ENCODE measurements around the gene GPC6.

DNA sequence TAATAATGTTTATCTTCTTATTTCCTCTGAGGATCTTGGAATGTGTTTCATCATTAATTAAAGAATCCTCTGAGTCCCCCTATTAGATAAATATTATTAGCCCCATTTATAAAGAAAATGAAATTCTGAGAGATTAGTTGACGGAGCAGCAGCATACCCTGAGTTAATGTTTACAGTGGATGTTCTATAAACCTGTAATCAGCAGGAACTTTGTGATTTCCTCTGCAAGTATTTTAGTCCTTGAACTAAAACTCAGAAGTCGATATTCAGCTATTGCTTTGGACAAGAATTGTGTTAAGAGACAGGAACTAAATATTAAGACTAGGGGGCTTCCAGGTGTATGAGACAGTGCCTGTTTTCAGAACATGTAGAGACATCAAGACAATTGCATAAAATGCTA lies 1009.5 kb downstream of the GPC6 start:
- TF ChIP-seq, protein P1, sequence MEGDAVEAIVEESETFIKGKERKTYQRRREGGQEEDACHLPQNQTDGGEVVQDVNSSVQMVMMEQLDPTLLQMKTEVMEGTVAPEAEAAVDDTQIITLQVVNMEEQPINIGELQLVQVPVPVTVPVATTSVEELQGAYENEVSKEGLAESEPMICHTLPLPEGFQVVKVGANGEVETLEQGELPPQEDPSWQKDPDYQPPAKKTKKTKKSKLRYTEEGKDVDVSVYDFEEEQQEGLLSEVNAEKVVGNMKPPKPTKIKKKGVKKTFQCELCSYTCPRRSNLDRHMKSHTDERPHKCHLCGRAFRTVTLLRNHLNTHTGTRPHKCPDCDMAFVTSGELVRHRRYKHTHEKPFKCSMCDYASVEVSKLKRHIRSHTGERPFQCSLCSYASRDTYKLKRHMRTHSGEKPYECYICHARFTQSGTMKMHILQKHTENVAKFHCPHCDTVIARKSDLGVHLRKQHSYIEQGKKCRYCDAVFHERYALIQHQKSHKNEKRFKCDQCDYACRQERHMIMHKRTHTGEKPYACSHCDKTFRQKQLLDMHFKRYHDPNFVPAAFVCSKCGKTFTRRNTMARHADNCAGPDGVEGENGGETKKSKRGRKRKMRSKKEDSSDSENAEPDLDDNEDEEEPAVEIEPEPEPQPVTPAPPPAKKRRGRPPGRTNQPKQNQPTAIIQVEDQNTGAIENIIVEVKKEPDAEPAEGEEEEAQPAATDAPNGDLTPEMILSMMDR (IDR thresholded peaks at IDR 0.05), result no peak
- no peak for TF ChIP-seq EZH2 (IDR thresholded peaks at IDR 0.05)

All from neural progenitor cell (in vitro differentiated cells).